Endodermal cell (in vitro differentiated cells): ENCODE measurements around the gene C9orf43. TPM values are rescaled to one million over a fixed set of nuclear protein-coding genes. Genes with fewer than 3 reads are reported as not detected.

Experiments
- DNase-seq: peaks from one replicate; pipeline ENCODE4 v3.0.0-alpha.2; 2017
- H3K27ac ChIP-seq: 2 replicates; pipeline ENCODE4 v1.5.1; 2013; ENCODE audit warnings: mild to moderate bottlenecking, low read depth, low read length, moderate library complexity
- H3K27me3 ChIP-seq: 2 replicates; pipeline ENCODE4 v1.6.1; 2013; ENCODE audit warnings: mild to moderate bottlenecking, low read length, moderate library complexity; ENCODE audit not compliant: insufficient read depth, control insufficient read depth, poor library complexity, severe bottlenecking
- H3K36me3 ChIP-seq: 2 replicates; pipeline ENCODE4 v1.7.0; 2013; ENCODE audit warnings: mild to moderate bottlenecking, low read length, moderate library complexity; ENCODE audit not compliant: control insufficient read depth, insufficient read depth
- H3K4me1 ChIP-seq: one replicate; pipeline ENCODE4 v1.7.0; 2013; ENCODE audit warnings: low read length; ENCODE audit not compliant: control insufficient read depth, insufficient read depth
- H3K4me3 ChIP-seq: 2 replicates; pipeline ENCODE4 v1.5.1; 2013; ENCODE audit warnings: mild to moderate bottlenecking, low read length, moderate library complexity
- H3K9ac ChIP-seq: 2 replicates; pipeline ENCODE4 v1.6.1; 2013; ENCODE audit warnings: mild to moderate bottlenecking, low read length, moderate library complexity; ENCODE audit not compliant: poor library complexity, severe bottlenecking; ENCODE audit errors: extremely low read depth
- H3K9me3 ChIP-seq: 2 replicates; pipeline ENCODE4 v1.6.1; 2013; ENCODE audit warnings: mild to moderate bottlenecking, low read length, moderate library complexity; ENCODE audit not compliant: control insufficient read depth
- H3K27ac Mint-ChIP-seq: 2 replicates; pipeline ENCODE4 v1.8.0; 2020; ENCODE audit warnings: mixed read lengths
- H3K27me3 Mint-ChIP-seq: 2 replicates; pipeline ENCODE4 v1.8.0; 2021; ENCODE audit warnings: mild to moderate bottlenecking, mixed read lengths; ENCODE audit not compliant: insufficient read depth
- H3K36me3 Mint-ChIP-seq: 2 replicates; pipeline ENCODE4 v1.8.0; 2020; ENCODE audit warnings: low read depth, mixed read lengths
- H3K4me1 Mint-ChIP-seq: 2 replicates; pipeline ENCODE4 v1.8.0; 2020; ENCODE audit warnings: mixed read lengths
- H3K4me3 Mint-ChIP-seq: 2 replicates; pipeline ENCODE4 v1.8.0; 2020; ENCODE audit warnings: mild to moderate bottlenecking, moderate library complexity, mixed read lengths
- H3K9me3 Mint-ChIP-seq: 2 replicates; pipeline ENCODE4 v1.8.0; 2020; ENCODE audit warnings: mild to moderate bottlenecking, mixed read lengths
- WGBS, 2 experiments: methylation state at CpG; one replicate each; pipeline versions ENCODE4 v1.1.5 to v1.1.7; 2013; ENCODE audit warnings: missing lambda C conversion rate in 2 of 2, mixed read lengths in 1 of 2; ENCODE audit not compliant: insufficient coverage in 1 of 2, insufficient read length in 1 of 2; 5-methylcytosine and 5-hydroxymethylcytosine counted together
- total RNA-seq, 2 donors: library from RNA; stranded (reverse); fragmentation: NEBNext Ultra II Directional in 1 of 2; extraction: Animal tissue kit (Norgen Biotek cat#: 25700) in 1 of 2; gene quantifications; 2 replicates in 1 of 2; 3 replicates in 1 of 2; pipeline ENCODE4 v1.2.1, GENCODE V29; 2021
- TF ChIP-seq, protein P1 (sequence below): fragments of 200-600 bp; sonication (generic); conservative IDR thresholded peaks from 2 replicates; pipeline ENCODE4 v1.5.0; 2021; ENCODE audit warnings: antibody characterized with exemption, mild to moderate bottlenecking

C9orf43 gene
- total RNA-seq, 2 donors from 2014 or later, result 0.40 to 1.1 TPM

DNA sequence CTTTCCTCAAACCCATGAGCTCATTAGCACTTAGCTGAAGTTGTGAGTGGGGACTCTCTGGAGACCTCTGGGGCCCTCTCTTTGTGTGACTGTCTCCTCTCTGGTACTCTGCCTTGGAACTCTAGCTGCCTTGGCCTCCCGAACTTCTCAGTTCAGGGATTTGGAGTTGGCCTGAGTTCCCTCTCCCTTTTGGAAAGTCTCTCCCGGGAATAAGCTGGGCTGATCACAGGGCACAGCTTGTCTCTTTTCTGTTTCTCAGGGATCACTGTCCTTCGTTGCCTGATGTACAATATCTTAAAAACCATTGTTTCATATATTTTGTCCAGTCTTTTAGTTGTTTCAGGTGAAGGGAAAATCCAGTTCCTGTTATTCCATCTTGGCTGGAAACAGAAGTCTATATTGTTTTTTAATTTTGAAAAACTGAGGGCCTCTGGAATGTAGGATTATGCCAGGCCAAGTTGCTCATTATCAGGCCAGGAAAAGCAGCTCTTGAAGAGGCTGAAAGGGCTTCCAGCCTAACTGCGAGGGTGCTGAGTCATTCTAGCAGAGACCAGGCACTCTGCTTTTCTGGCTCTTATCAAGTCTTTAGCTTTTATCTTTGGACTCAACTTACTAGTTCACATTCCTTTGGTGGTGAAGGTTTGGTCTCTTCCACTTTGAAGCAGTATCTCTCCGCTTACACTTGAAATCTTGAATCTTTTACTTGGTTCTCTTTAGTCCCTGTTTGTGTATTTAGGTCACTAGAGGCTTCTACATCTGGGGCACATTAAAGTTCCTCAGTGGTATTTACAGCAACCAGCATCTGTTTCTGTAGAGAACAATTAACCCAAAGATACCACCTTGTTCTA lies 44.6 kb downstream of the C9orf43 start:
- peak overlapping the region; percentile 70 for H3K27ac ChIP-seq

DNA sequence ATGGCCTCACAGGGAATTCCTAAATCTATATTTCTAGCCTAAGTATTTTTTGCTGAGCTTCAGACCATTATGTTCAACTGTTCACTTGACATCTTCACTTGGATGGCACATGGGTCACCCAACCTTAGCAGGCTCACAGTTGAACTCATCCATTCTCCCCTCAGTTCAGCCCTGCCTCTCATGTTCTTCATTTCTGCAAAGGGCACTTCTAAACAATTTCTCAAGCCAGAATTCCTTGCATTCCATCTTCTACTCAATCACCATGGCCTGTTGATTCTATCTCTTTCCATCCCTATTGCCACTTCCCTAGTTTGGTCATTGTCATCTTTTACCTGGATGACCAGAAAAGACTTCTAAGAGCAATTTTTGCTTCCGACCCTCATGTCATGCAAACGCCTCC lies 45.7 kb downstream of the C9orf43 start:
- Histone ChIP-seq H3K4me1 (peaks cover 12% of the 10 kb centered on the region), H3K9me3 (no peaks in the 10 kb centered on the region), H3K9ac (no peak overlapping the region), H3K36me3 (no peaks in the 10 kb centered on the region), H3K4me3 (peak overlapping the region; percentile 46), H3K27me3 (no peaks in the 10 kb centered on the region), H3K27ac (peak overlapping the region; percentile 24)
- TF ChIP-seq, protein P1, sequence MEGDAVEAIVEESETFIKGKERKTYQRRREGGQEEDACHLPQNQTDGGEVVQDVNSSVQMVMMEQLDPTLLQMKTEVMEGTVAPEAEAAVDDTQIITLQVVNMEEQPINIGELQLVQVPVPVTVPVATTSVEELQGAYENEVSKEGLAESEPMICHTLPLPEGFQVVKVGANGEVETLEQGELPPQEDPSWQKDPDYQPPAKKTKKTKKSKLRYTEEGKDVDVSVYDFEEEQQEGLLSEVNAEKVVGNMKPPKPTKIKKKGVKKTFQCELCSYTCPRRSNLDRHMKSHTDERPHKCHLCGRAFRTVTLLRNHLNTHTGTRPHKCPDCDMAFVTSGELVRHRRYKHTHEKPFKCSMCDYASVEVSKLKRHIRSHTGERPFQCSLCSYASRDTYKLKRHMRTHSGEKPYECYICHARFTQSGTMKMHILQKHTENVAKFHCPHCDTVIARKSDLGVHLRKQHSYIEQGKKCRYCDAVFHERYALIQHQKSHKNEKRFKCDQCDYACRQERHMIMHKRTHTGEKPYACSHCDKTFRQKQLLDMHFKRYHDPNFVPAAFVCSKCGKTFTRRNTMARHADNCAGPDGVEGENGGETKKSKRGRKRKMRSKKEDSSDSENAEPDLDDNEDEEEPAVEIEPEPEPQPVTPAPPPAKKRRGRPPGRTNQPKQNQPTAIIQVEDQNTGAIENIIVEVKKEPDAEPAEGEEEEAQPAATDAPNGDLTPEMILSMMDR, result no peak
- Mint-ChIP-seq H3K36me3 (no peaks in the 10 kb centered on the region), H3K27me3 (peaks cover 3% of the 10 kb centered on the region), H3K4me1 (peaks cover 19% of the 10 kb centered on the region), H3K4me3 (no peak overlapping the region), H3K9me3 (no peaks in the 10 kb centered on the region), H3K27ac (peak overlapping the region; percentile 98)
- 76 to 100% methylated on average over 1 to 2 of the region's 2 CpGs for WGBS, 2 experiments
- DNase-seq, result no peak

More for the DNA sequence above, 44.6 kb downstream of the C9orf43 start:
- Histone ChIP-seq H3K27me3 (no peaks in the 10 kb centered on the region), H3K4me1 (peaks cover 12% of the 10 kb centered on the region), H3K9me3 (no peaks in the 10 kb centered on the region), H3K36me3 (no peaks in the 10 kb centered on the region), H3K9ac (peak overlapping the region; percentile 38), H3K4me3 (peak overlapping the region; percentile 46)
- Mint-ChIP-seq H3K4me3 (peak overlapping the region; percentile 15), H3K27me3 (no peaks in the 10 kb centered on the region), H3K9me3 (no peaks in the 10 kb centered on the region), H3K27ac (peak overlapping the region; percentile 98), H3K36me3 (no peaks in the 10 kb centered on the region), H3K4me1 (peaks cover 19% of the 10 kb centered on the region)
- DNase-seq, result peak; percentile 77
- WGBS, 2 experiments, result 72 to 75% methylated on average over 4 to 5 of the region's 5 CpGs
- TF ChIP-seq, protein P1, result no peak

DNA sequence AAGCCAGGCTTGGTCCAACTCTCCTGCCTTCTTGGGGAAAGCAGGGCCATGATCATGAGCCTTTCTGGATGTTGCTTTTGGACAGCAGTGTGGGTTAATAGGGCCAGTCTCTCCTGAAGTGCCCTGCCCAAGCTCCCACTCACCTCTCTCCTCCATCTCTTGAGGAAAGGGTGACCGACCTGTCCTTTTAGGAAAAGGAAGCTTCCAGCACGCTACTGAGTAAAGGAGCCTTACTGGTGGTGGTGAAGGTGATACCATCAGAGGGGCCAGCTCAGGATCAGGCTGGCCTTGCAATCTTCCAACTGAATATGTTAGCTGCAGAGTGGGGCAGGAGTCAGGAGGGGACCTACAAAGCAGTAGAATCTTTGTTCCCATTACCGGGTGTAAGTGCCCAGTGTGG lies 50.7 kb downstream of the C9orf43 start:
- 63 to 80% methylated on average over 1 to 3 of the region's 3 CpGs for WGBS, 2 experiments
- Mint-ChIP-seq H3K27me3 (peaks cover 44% of the 10 kb centered on the region), H3K4me3 (no peak overlapping the region), H3K27ac (no peak overlapping the region), H3K9me3 (no peaks in the 10 kb centered on the region), H3K4me1 (peaks cover 12% of the 10 kb centered on the region), H3K36me3 (no peaks in the 10 kb centered on the region)
- Histone ChIP-seq H3K4me3 (no peak overlapping the region), H3K36me3 (no peaks in the 10 kb centered on the region), H3K9ac (no peak overlapping the region), H3K4me1 (peaks cover 5% of the 10 kb centered on the region), H3K9me3 (no peaks in the 10 kb centered on the region), H3K27me3 (peaks cover 38% of the 10 kb centered on the region), H3K27ac (no peak overlapping the region)
- TF ChIP-seq, protein P1, result no peak
- no peak for DNase-seq
